ENCODE measurements around the gene RIMBP2.

RIMBP2 gene

DNA sequence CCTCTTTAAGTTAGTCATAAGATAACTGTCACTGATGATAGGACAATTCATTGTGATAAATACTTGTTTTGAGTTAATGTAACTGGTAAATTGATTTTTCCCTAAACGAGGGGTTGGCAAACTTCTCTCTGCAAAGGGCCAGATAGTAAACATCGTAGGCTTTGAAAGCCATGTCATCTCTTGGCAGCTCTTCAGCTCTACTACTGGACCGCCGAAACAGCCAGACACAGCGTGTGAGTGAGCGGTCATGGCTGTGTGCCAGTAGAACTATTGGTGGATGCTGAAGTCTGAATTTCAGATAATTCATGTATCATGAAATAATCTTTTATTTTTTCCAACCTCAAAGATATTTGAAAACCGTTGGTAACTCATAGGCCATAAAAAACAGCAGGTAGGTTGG, 368.5 kb downstream of the RIMBP2 start:
- no peak for DNase-seq

Data from suppressor macrophage (primary cell).